K562 (cell line): ENCODE results near the gene BACH1. TPM values are rescaled to one million over a fixed set of nuclear protein-coding genes. Genes with fewer than 3 reads are reported as not detected.

ENCODE experiments used
- BCL6 ChIP-seq: fragments of 250-450 bp; sonication (Bioruptor Pico); IDR thresholded peaks from 2 replicates; pipeline ENCODE4 v1.4.0; 2020
- DACH1 ChIP-seq: fragments of 450-650 bp; IDR thresholded peaks from 2 replicates; pipeline ENCODE4 v1.6.1; 2018; ENCODE audit not compliant: partially characterized antibody
- ELF1 ChIP-seq: fragments of 200-800 bp; sonication (Bioruptor generic); IDR thresholded peaks from 2 replicates; pipeline ENCODE4 v1.6.1; 2016; ENCODE audit warnings: missing genetic modification characterization, missing compliant biosample characterization
- ELK1 ChIP-seq: sonication (generic); formaldehyde crosslinking; IDR thresholded peaks from 2 replicates; pipeline ENCODE4 v1.8.1; 2022; ENCODE audit warnings: missing genetic modification reagents
- ETS1 ChIP-seq: conservative IDR thresholded peaks from 2 replicates; pipeline ENCODE4 v1.6.1; 2011; ENCODE audit warnings: low read depth, mild to moderate bottlenecking, low read length; ENCODE audit not compliant: control insufficient read depth
- IRF2 ChIP-seq: sonication (generic); formaldehyde crosslinking; IDR thresholded peaks from 2 replicates; pipeline ENCODE4 v1.8.1; 2022; ENCODE audit warnings: mild to moderate bottlenecking, missing genetic modification reagents
- MITF ChIP-seq: IDR thresholded peaks from 2 replicates; pipeline ENCODE4 v1.6.1; 2014; ENCODE audit warnings: antibody characterized with exemption
- NCOA1 ChIP-seq: fragments of 450-650 bp; IDR thresholded peaks from 2 replicates; pipeline ENCODE4 v1.6.1; 2016; ENCODE audit warnings: low read depth
- NR4A1 ChIP-seq, 2 experiments: fragments of 250-450 bp in 1 of 2; fragments of 450-650 bp in 1 of 2; sonication (Bioruptor Pico) in 1 of 2; IDR thresholded peaks; 2 replicates each; pipeline versions ENCODE4 v1.4.0 to v1.6.1; 2016 to 2020; ENCODE audit warnings: mild to moderate bottlenecking in 2 of 2, missing compliant biosample characterization in 1 of 2, missing genetic modification characterization in 1 of 2, moderate library complexity in 1 of 2
- SAFB2 ChIP-seq: fragments of 200-400 bp; formaldehyde crosslinking; IDR thresholded peaks from 2 replicates; pipeline ENCODE4 v1.6.1; 2018; ENCODE audit warnings: borderline replicate concordance, low read length, low read depth, moderate library complexity; ENCODE audit not compliant: severe bottlenecking
- ZNF584 ChIP-seq: fragments of 200-800 bp; sonication (Bioruptor generic); IDR thresholded peaks from 2 replicates; pipeline ENCODE4 v1.6.1; 2016; ENCODE audit warnings: low read depth, mild to moderate bottlenecking, missing genetic modification characterization, missing compliant biosample characterization
- polyA plus RNA-seq, 8 experiments: library from polyadenylated mRNA; depleted of rRNA in 4 of 8; stranded (reverse) in 5 of 8; unstranded in 3 of 8; fragments of >200 nt; fragmentation: Nextera tagmentation in 2 of 8; fragmentation: Illumina TruSeq in 1 of 8; extraction: Ambion mirVana in 2 of 8; extraction: Trizol in 1 of 8; gene quantifications; 2 replicates each; pipeline versions ENCODE4 v1.2.1 to v1.2.3, GENCODE V29; 2011 to 2014; ENCODE audit warnings: inconsistent platforms in 1 of 8, missing spikeins in 1 of 8
- total RNA-seq, 7 experiments: library from RNA; depleted of rRNA in 6 of 7; stranded (reverse); fragments of >200 nt in 6 of 7; fragmentation: Illumina TruSeq in 2 of 7; extraction: Trizol in 2 of 7; gene quantifications; 2 replicates each; pipeline versions ENCODE4 v1.2.1 to v1.2.3, GENCODE V29; 2011 to 2021; ENCODE audit warnings: low replicate concordance in 1 of 7
- TF ChIP-seq, protein P1 (sequence below), 2 experiments: fragments of 150-350 bp in 1 of 2; IDR thresholded peaks; 2 replicates each; pipeline ENCODE4 v1.6.1; 2012 to 2016; ENCODE audit warnings: low read depth in 2 of 2, low read length in 2 of 2, mild to moderate bottlenecking in 1 of 2, moderate library complexity in 1 of 2
- TF ChIP-seq, protein P2 (sequence below): sonication (generic); formaldehyde crosslinking; IDR thresholded peaks from 2 replicates; pipeline ENCODE4 v1.8.1; 2023; ENCODE audit warnings: mild to moderate bottlenecking, missing genetic modification reagents
- TF ChIP-seq, protein P3 (sequence below): fragments of 200-800 bp; sonication (Bioruptor generic); IDR thresholded peaks from 2 replicates; pipeline ENCODE4 v1.6.1; 2017; ENCODE audit warnings: missing genetic modification characterization, missing compliant biosample characterization

BACH1 gene
- total and polyA plus RNA-seq, 9 of the 15 experiments (the other 6 are each of a cell fraction or from before 2014, with no cell fraction given): 10.6 to 58.5 (median 28.6) TPM

DNA sequence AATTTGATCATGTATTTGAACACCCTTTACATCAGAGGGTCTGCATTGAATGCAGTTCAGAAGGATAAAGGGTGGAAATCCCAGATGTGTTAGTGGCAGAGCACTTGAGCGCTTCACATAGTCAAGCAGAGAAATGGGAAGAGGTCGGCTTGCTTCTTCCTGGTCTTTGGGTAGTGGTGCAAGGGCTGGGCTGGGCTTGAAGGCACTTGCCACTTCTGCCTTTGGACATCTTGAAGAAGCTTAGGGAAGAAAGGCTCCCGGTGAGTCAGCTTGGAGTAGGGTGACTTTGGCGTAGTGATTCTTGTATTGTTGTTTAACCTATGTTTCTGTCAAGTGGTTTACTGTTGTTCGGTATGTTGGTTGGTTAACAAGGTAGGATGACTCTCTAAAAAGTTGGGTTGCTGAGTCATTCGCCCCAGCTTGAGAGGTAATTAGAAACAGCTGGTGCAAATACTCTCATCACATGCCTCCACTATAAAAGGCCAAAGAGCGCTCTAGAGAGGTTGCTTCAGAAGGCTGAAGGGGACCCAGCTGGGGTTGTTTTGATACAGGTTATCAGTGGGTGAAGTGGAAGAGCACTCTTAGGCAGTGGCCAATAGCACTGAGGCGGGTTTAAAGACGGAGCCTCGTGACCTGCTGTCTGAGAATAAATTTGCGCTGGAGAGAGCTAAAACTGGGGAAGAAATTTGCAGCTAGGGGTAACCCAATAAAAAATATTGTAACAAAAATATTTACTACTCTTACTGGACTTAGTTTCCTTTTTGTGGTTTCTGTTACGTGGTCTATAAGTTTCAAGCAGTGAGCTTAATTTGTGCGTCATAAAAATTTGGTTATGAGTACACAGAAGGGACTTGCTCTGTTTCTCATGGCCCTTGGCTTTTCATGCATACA, 1.4 kb downstream of the BACH1 start (continued):
- TF ChIP-seq MITF (peak; percentile 78; the same call in 1 of the 2 replicates), NCOA1 (no peak; the same call in 1 of the 2 replicates), ZNF584 (CRISPR knock-in tag) (peak; percentile 68; the same call in 1 of the 2 replicates), IRF2 (no peak), BCL6 (CRISPR knock-in tag) (no peak), ETS1 (no peak), DACH1 (peak; percentile 99), ELK1 (CRISPR knock-in tag) (no peak), NR4A1 (CRISPR knock-in tag; IDR thresholded peaks at IDR 0.05) (no peak), NR4A1 (tag; IDR thresholded peaks at IDR 0.05) (no peak), ELF1 (peak; percentile 79), SAFB2 (no peak)
- TF ChIP-seq, protein P1, sequence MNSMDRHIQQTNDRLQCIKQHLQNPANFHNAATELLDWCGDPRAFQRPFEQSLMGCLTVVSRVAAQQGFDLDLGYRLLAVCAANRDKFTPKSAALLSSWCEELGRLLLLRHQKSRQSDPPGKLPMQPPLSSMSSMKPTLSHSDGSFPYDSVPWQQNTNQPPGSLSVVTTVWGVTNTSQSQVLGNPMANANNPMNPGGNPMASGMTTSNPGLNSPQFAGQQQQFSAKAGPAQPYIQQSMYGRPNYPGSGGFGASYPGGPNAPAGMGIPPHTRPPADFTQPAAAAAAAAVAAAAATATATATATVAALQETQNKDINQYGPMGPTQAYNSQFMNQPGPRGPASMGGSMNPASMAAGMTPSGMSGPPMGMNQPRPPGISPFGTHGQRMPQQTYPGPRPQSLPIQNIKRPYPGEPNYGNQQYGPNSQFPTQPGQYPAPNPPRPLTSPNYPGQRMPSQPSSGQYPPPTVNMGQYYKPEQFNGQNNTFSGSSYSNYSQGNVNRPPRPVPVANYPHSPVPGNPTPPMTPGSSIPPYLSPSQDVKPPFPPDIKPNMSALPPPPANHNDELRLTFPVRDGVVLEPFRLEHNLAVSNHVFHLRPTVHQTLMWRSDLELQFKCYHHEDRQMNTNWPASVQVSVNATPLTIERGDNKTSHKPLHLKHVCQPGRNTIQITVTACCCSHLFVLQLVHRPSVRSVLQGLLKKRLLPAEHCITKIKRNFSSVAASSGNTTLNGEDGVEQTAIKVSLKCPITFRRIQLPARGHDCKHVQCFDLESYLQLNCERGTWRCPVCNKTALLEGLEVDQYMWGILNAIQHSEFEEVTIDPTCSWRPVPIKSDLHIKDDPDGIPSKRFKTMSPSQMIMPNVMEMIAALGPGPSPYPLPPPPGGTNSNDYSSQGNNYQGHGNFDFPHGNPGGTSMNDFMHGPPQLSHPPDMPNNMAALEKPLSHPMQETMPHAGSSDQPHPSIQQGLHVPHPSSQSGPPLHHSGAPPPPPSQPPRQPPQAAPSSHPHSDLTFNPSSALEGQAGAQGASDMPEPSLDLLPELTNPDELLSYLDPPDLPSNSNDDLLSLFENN (IDR thresholded peaks at IDR 0.05; ENCODE audit: low read depth in 2 of 2, low read length in 2 of 2): 0 out of 4 replicates have a peak, but pooled peaks of 1 of the 2 experiments have one; percentile 53
- TF ChIP-seq, protein P2, sequence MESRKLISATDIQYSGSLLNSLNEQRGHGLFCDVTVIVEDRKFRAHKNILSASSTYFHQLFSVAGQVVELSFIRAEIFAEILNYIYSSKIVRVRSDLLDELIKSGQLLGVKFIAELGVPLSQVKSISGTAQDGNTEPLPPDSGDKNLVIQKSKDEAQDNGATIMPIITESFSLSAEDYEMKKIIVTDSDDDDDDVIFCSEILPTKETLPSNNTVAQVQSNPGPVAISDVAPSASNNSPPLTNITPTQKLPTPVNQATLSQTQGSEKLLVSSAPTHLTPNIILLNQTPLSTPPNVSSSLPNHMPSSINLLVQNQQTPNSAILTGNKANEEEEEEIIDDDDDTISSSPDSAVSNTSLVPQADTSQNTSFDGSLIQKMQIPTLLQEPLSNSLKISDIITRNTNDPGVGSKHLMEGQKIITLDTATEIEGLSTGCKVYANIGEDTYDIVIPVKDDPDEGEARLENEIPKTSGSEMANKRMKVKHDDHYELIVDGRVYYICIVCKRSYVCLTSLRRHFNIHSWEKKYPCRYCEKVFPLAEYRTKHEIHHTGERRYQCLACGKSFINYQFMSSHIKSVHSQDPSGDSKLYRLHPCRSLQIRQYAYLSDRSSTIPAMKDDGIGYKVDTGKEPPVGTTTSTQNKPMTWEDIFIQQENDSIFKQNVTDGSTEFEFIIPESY (CRISPR knock-in tag): no peak
- TF ChIP-seq, protein P3, sequence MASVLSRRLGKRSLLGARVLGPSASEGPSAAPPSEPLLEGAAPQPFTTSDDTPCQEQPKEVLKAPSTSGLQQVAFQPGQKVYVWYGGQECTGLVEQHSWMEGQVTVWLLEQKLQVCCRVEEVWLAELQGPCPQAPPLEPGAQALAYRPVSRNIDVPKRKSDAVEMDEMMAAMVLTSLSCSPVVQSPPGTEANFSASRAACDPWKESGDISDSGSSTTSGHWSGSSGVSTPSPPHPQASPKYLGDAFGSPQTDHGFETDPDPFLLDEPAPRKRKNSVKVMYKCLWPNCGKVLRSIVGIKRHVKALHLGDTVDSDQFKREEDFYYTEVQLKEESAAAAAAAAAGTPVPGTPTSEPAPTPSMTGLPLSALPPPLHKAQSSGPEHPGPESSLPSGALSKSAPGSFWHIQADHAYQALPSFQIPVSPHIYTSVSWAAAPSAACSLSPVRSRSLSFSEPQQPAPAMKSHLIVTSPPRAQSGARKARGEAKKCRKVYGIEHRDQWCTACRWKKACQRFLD (CRISPR knock-in tag): 0 out of 2 replicates have a peak, but pooled peaks have one; percentile 57
